Measurements from ENCODE around the gene POLR2A.

GRCh38 chr17:7479213-7480088, 4.7 kb upstream of the POLR2A start, which contains the start of gene ZBTB4:
- no peak for TF ChIP-seq ZNF10 (tag by site-specific recombination; IDR thresholded peaks at IDR 0.05)
- no peak for TF ChIP-seq ZBTB21 (tag by site-specific recombination; IDR thresholded peaks at IDR 0.05)
- TF ChIP-seq CTCF (tag by site-specific recombination; IDR thresholded peaks at IDR 0.05), result peak; percentile 64; the same call in 1 of the 2 replicates
- no peak for TF ChIP-seq HIC1 (tag by site-specific recombination; IDR thresholded peaks at IDR 0.05)
- TF ChIP-seq PATZ1 (tag by site-specific recombination; IDR thresholded peaks at IDR 0.05), result peak; percentile 47; the same call in 1 of the 2 replicates
- no peak for TF ChIP-seq ZNF362 (tag by site-specific recombination; IDR thresholded peaks at IDR 0.05)
- TF ChIP-seq ZNF768 (tag by site-specific recombination; IDR thresholded peaks at IDR 0.05), result no peak
- no peak for TF ChIP-seq ZNF280D (tag by site-specific recombination; IDR thresholded peaks at IDR 0.05)

Data from HEK293 (cell line).